PC-9 (cell line): ENCODE measurements around the gene FAM53A. TPM values are rescaled to one million over a fixed set of nuclear protein-coding genes. Genes with fewer than 3 reads are reported as not detected.

Experiments used
- BruUV-seq: library from RNA; stranded (reverse); fragments of 400-500 nt; replicated peaks from 2 replicates; lab custom pipeline; 2021; lab: Mats Ljungman, UMichigan
- CTCF ChIA-PET: fragments of 300-600 bp; sonication (Branson Sonifier 250); formaldehyde crosslinking; loops from one replicate; lab custom pipeline; 2022; ENCODE audit warnings: antibody characterized with exemption; lab: Charles Lee
- POLR2A ChIA-PET: fragments of 300-600 bp; sonication (Branson Sonifier 250); formaldehyde crosslinking; loops from one replicate; lab custom pipeline; 2022; ENCODE audit warnings: antibody characterized with exemption; ENCODE audit not compliant: unreplicated experiment; lab: Charles Lee
- DNase-seq, 2 experiments: peaks; one replicate each; pipeline versions ENCODE4 v3.0.0 to v3.0.0-alpha.2; 2015 to 2022; ENCODE audit warnings: mixed read lengths in 1 of 2
- H2AFZ ChIP-seq: fragments of 200-600 bp; sonication (generic); 2 replicates; pipeline ENCODE4 v1.8.1; 2017; ENCODE audit warnings: antibody characterized with exemption
- H3F3A ChIP-seq: fragments of 200-600 bp; sonication (generic); 2 replicates; pipeline ENCODE4 v1.8.1; 2017; ENCODE audit warnings: antibody characterized with exemption, mild to moderate bottlenecking, low read depth; ENCODE audit not compliant: insufficient read depth
- H3K27ac ChIP-seq: fragments of 200-600 bp; sonication (generic); 2 replicates; pipeline ENCODE4 v1.6.1; 2016; ENCODE audit warnings: mixed run types
- H3K27me3 ChIP-seq: fragments of 200-600 bp; sonication (generic); 2 replicates; pipeline ENCODE4 v1.6.1; 2016; ENCODE audit warnings: low read depth, mixed run types; ENCODE audit not compliant: insufficient read depth
- H3K36me3 ChIP-seq: fragments of 200-600 bp; sonication (generic); 2 replicates; pipeline ENCODE4 v1.6.1; 2016; ENCODE audit warnings: low read depth, mixed run types
- H3K4me1 ChIP-seq: fragments of 200-600 bp; sonication (generic); replicated peaks from 2 replicates; pipeline ENCODE4 v1.6.1; 2016; ENCODE audit warnings: mixed run types; ENCODE audit not compliant: insufficient read depth
- H3K4me2 ChIP-seq: fragments of 200-600 bp; sonication (generic); 2 replicates; pipeline ENCODE4 v1.6.1; 2017; ENCODE audit warnings: mixed run types
- H3K4me3 ChIP-seq: fragments of 200-600 bp; sonication (generic); 2 replicates; pipeline ENCODE4 v1.6.1; 2016; ENCODE audit warnings: mixed run types
- H3K79me2 ChIP-seq: fragments of 200-600 bp; sonication (generic); 2 replicates; pipeline ENCODE4 v1.6.1; 2017; ENCODE audit warnings: low read depth, mixed run types
- H3K9me2 ChIP-seq: fragments of 200-600 bp; sonication (generic); 2 replicates; pipeline ENCODE4 v1.8.1; 2017; ENCODE audit warnings: mild to moderate bottlenecking; ENCODE audit not compliant: insufficient read depth
- H3K9me3 ChIP-seq: fragments of 200-600 bp; sonication (generic); 2 replicates; pipeline ENCODE4 v1.8.1; 2016; ENCODE audit warnings: low read depth; ENCODE audit not compliant: insufficient read depth
- H4K20me1 ChIP-seq: fragments of 200-600 bp; sonication (generic); 2 replicates; pipeline ENCODE4 v1.8.1; 2017; ENCODE audit not compliant: insufficient read depth
- EZH2 ChIP-seq: fragments of 200-600 bp; sonication (generic); IDR thresholded peaks from 2 replicates; pipeline ENCODE4 v1.8.0; 2017; ENCODE audit warnings: antibody characterized with exemption, low read depth
- intact Hi-C: fragments of 100-400 bp; cut with micrococcal nuclease; formaldehyde crosslinking; loops from one replicate; pipeline ENCODE4 v1.10.0; 2022; ENCODE audit not compliant: unreplicated experiment
- total RNA-seq: library from RNA; stranded (reverse); gene quantifications from 2 replicates; pipeline ENCODE4 v1.2.3, GENCODE V29; 2021
- TF ChIP-seq, protein P1 (sequence below): fragments of 200-600 bp; sonication (generic); conservative IDR thresholded peaks from 2 replicates; pipeline ENCODE4 v1.6.1; 2017; ENCODE audit warnings: mixed run types, antibody characterized with exemption, mild to moderate bottlenecking, moderate library complexity

Gene FAM53A
- total RNA-seq, 1 experiment from 2014 or later = 4.0 TPM

DNA sequence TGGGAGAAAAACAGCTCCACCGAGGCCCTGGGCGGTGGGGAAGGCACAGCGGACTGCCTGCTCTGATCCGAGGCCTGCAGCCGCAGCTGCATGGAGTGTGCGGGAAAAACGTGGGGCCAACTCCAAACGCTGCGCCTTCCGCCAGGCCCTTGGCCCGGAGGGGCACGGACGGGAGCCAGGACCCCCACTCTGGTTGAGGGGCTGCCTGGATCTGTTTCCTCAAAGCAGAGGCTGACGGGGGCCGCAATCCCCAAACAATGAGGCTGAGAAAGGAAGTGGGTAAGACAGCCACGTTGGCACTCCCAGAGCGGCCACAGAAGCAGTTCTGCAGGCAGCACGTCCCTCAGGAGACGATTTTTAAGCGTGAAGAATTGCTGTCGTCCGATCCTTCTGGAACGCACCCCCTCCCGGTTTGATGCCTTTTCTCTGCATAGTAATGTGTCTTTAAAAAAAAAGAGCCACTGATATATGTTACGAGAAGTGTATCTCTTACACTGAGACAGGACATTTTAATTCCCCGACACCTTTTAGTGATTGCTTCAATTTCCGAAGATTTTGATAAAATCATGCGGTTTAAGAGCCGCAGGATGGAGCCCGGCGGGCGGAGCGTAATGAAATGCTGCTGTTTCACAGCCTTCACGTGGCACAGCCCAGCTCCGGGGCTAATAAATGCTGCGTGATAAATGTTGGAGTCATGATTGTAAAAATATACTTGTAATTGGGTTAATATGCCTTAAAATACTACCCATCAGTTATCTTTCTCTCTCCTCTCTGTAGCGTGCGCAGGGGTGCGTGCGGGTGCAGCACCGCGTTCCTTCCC lies 85.7 kb downstream of the FAM53A start:
- BruUV-seq = no TSS peak
- Histone ChIP-seq H3K27me3 (peaks cover 36% of the 10 kb centered on the region), H3K79me2 (no peaks in the 10 kb centered on the region), H3K4me2 (no peak overlapping the region), H3K4me1 (no peaks in the 10 kb centered on the region), H3K4me3 (no peak overlapping the region), H3K36me3 (no peaks in the 10 kb centered on the region), H3F3A (no peaks in the 10 kb centered on the region), H2AFZ (no peak overlapping the region), H3K27ac (no peak overlapping the region), H3K9me2 (no peaks in the 10 kb centered on the region), H4K20me1 (no peaks in the 10 kb centered on the region), H3K9me3 (no peaks in the 10 kb centered on the region)
- DNase-seq = no peak
- intact Hi-C loops = no loop called here
- ChIA-PET CTCF (no interaction called here), POLR2A (no interaction called here)
- no peak for TF ChIP-seq EZH2
- TF ChIP-seq, protein P1, sequence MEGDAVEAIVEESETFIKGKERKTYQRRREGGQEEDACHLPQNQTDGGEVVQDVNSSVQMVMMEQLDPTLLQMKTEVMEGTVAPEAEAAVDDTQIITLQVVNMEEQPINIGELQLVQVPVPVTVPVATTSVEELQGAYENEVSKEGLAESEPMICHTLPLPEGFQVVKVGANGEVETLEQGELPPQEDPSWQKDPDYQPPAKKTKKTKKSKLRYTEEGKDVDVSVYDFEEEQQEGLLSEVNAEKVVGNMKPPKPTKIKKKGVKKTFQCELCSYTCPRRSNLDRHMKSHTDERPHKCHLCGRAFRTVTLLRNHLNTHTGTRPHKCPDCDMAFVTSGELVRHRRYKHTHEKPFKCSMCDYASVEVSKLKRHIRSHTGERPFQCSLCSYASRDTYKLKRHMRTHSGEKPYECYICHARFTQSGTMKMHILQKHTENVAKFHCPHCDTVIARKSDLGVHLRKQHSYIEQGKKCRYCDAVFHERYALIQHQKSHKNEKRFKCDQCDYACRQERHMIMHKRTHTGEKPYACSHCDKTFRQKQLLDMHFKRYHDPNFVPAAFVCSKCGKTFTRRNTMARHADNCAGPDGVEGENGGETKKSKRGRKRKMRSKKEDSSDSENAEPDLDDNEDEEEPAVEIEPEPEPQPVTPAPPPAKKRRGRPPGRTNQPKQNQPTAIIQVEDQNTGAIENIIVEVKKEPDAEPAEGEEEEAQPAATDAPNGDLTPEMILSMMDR = no peak

- no peaks in the 10 kb centered on the region for H3K36me3 ChIP-seq
- no peaks in the 10 kb centered on the region for H3K4me1 ChIP-seq
- H3K27ac ChIP-seq = no peak overlapping the region
- TF ChIP-seq, protein P1 = no peak
- no peak for TF ChIP-seq EZH2
- no TSS peak for BruUV-seq
- no peak overlapping the region for H3K4me2 ChIP-seq
- H3K9me2 ChIP-seq = no peaks in the 10 kb centered on the region
- no peaks in the 10 kb centered on the region for H3K79me2 ChIP-seq
- DNase-seq = no peak
- H3F3A ChIP-seq = no peaks in the 10 kb centered on the region
- POLR2A ChIA-PET = no interaction called here
- CTCF ChIA-PET = no interaction called here
- H3K4me3 ChIP-seq = no peak overlapping the region
- intact Hi-C loops = no loop called here
- peaks cover 37% of the 10 kb centered on the region for H3K27me3 ChIP-seq
- H3K9me3 ChIP-seq = no peaks in the 10 kb centered on the region
- no peaks in the 10 kb centered on the region for H4K20me1 ChIP-seq
- H2AFZ ChIP-seq = no peak overlapping the region
These were observed 86.8 kb downstream of the FAM53A start for GRCh38 chr4:1597021-1597931.

GRCh38 chr4:1596393-1596792 lies 87.7 kb downstream of the FAM53A start:
- BruUV-seq = no TSS peak
- TF ChIP-seq EZH2 = no peak
- TF ChIP-seq, protein P1 = no peak

More at GRCh38 chr4:1596393-1596792, 87.7 kb downstream of the FAM53A start:
- Histone ChIP-seq H4K20me1 (no peaks in the 10 kb centered on the region), H3K27me3 (peaks cover 46% of the 10 kb centered on the region), H3K9me2 (no peaks in the 10 kb centered on the region), H3K4me3 (no peak overlapping the region), H3K27ac (no peak overlapping the region), H2AFZ (no peak overlapping the region), H3K36me3 (no peaks in the 10 kb centered on the region), H3K4me2 (no peak overlapping the region), H3K4me1 (no peaks in the 10 kb centered on the region), H3K9me3 (no peaks in the 10 kb centered on the region), H3F3A (no peaks in the 10 kb centered on the region), H3K79me2 (no peaks in the 10 kb centered on the region)
- intact Hi-C loops = no loop called here
- ChIA-PET CTCF (no interaction called here), POLR2A (no interaction called here)
- no peak for DNase-seq
